Transverse colon (tissue), 4 donors: ENCODE measurements around the gene ZNF616. TPM values are rescaled to one million over a fixed set of nuclear protein-coding genes. Genes with fewer than 3 reads are reported as not detected.

ENCODE experiments used
- DNase-seq: peaks from one replicate; pipeline ENCODE4 v3.0.0-alpha.2; 2019
- H3K27ac ChIP-seq, 4 donors: fragments of 200-600 bp; sonication (generic); 2 replicates each; pipeline ENCODE4 v1.5.1; 2016 to 2018; ENCODE audit warnings: inconsistent platforms in 4 of 4
- H3K27me3 ChIP-seq: fragments of 200-600 bp; sonication (generic); 2 replicates; pipeline ENCODE4 v1.5.1; 2017; ENCODE audit warnings: inconsistent platforms
- H3K36me3 ChIP-seq, 4 donors: fragments of 200-600 bp; sonication (generic); 2 replicates each; pipeline ENCODE4 v1.5.1; 2017 to 2019; ENCODE audit warnings: inconsistent platforms in 4 of 4
- H3K4me1 ChIP-seq, 4 donors: fragments of 200-600 bp; sonication (generic); 2 replicates each; pipeline ENCODE4 v1.5.1; 2017 to 2020; ENCODE audit warnings: inconsistent platforms in 4 of 4
- H3K4me3 ChIP-seq, 4 donors: fragments of 200-600 bp; sonication (generic); 1 replicate in 1 of 4; 2 replicates in 3 of 4; pipeline versions ENCODE4 v1.5.1 to v1.6.1; 2017 to 2019; ENCODE audit warnings: inconsistent platforms in 4 of 4
- H3K9me3 ChIP-seq, 2 donors: fragments of 200-600 bp; sonication (generic); 2 replicates each; pipeline ENCODE4 v1.5.1; 2017 to 2019; ENCODE audit warnings: inconsistent platforms in 2 of 2
- EP300 ChIP-seq: sonication (generic); formaldehyde crosslinking; IDR thresholded peaks from one replicate; pipeline ENCODE4 v1.6.1; 2017; ENCODE audit warnings: antibody characterized with exemption, low read depth
- POLR2A ChIP-seq: fragments of 450-650 bp; IDR thresholded peaks from one replicate; pipeline ENCODE4 v1.6.1; 2016; ENCODE audit warnings: antibody characterized with exemption, mild to moderate bottlenecking, moderate library complexity
- POLR2AphosphoS5 ChIP-seq, 3 donors: sonication (generic); formaldehyde crosslinking; IDR thresholded peaks; one replicate each; pipeline ENCODE4 v1.6.1; 2016; ENCODE audit warnings: antibody characterized with exemption in 3 of 3
- WGBS, 2 donors: methylation state at CpG; one replicate each; pipeline ENCODE4 v1.1.5; 2018; ENCODE audit warnings: low coverage in 1 of 2; 5-methylcytosine and 5-hydroxymethylcytosine counted together
- in situ Hi-C, 4 donors: fragments of 200-750 bp; cut with MboI; loops; one replicate each; pipeline versions ENCODE4 v1.15.0 to v1.15.1; 2017; ENCODE audit warnings: low sequenced_read_pairs in 3 of 4, low pct_ligation_motif_present in 1 of 4, low pct_unique_long_range_greater_than_20kb in 1 of 4
- intact Hi-C: fragments of 100-400 bp; cut with DNase I; formaldehyde crosslinking; loops from one replicate; pipeline ENCODE4 v1.15.1; 2023; ENCODE audit warnings: low total_unique reads
- total RNA-seq, 4 donors: library from RNA; depleted of rRNA; stranded (reverse); fragments of >200 nt; gene quantifications; one replicate each; pipeline ENCODE4 v1.1.0, GENCODE V29; 2016
- TF ChIP-seq, protein P1 (sequence below), 5 experiments: fragments of 200-600 bp in 3 of 5; fragments of 450-650 bp in 2 of 5; sonication (generic) in 3 of 5; IDR thresholded peaks; 1 replicate in 2 of 5; 2 replicates in 3 of 5; pipeline ENCODE4 v1.5.1; 2016 to 2017; ENCODE audit warnings: antibody characterized with exemption in 5 of 5, inconsistent platforms in 3 of 5, mild to moderate bottlenecking in 2 of 5, moderate library complexity in 1 of 5

ZNF616 gene
- total RNA-seq, 4 donors from 2014 or later = 2.2 to 8.4 (median 7.2) TPM

DNA sequence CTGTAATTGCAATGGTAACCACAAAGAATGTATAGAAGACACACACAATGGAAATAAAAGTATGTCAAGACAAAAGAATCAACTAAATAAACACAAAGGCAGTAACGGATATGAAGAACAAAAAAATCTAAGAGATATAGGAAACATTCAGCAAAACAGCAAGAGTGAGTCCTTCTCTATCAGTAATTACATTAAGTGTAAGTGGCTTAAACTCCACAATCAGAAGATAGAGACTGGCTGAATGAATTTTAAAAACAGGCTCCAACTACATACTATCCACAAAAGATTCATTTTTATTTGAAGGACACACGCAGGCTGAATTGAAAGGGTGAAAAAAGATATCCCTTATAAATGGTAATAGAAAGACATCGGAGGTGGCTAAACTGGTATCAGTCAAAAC, 19.5 kb downstream of the ZNF616 start:
- H3K9me3 ChIP-seq = peaks cover 95 to 98% of the 10 kb centered on the region in 2 donors
- H3K27me3 ChIP-seq = no peaks in the 10 kb centered on the region
- WGBS, 2 donors = 95 to 100% methylated on average over 3 of the region's 3 CpGs
- DNase-seq = no peak
- H3K27ac ChIP-seq = no peak overlapping the region
- TF ChIP-seq EP300 = no peak
- no peak for TF ChIP-seq POLR2A
- no peak for TF ChIP-seq POLR2AphosphoS5 (IDR thresholded peaks at IDR 0.05)
- TF ChIP-seq, protein P1, sequence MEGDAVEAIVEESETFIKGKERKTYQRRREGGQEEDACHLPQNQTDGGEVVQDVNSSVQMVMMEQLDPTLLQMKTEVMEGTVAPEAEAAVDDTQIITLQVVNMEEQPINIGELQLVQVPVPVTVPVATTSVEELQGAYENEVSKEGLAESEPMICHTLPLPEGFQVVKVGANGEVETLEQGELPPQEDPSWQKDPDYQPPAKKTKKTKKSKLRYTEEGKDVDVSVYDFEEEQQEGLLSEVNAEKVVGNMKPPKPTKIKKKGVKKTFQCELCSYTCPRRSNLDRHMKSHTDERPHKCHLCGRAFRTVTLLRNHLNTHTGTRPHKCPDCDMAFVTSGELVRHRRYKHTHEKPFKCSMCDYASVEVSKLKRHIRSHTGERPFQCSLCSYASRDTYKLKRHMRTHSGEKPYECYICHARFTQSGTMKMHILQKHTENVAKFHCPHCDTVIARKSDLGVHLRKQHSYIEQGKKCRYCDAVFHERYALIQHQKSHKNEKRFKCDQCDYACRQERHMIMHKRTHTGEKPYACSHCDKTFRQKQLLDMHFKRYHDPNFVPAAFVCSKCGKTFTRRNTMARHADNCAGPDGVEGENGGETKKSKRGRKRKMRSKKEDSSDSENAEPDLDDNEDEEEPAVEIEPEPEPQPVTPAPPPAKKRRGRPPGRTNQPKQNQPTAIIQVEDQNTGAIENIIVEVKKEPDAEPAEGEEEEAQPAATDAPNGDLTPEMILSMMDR (IDR thresholded peaks at IDR 0.05) = no peak
- intact Hi-C loops = no loop called here
- no peaks in the 10 kb centered on the region for H3K4me1 ChIP-seq
- in situ Hi-C loops = no loop called here
- H3K36me3 ChIP-seq = peaks cover 14 to 100% (median 57%) of the 10 kb centered on the region in 4 donors
- H3K4me3 ChIP-seq = no peak overlapping the region

DNA sequence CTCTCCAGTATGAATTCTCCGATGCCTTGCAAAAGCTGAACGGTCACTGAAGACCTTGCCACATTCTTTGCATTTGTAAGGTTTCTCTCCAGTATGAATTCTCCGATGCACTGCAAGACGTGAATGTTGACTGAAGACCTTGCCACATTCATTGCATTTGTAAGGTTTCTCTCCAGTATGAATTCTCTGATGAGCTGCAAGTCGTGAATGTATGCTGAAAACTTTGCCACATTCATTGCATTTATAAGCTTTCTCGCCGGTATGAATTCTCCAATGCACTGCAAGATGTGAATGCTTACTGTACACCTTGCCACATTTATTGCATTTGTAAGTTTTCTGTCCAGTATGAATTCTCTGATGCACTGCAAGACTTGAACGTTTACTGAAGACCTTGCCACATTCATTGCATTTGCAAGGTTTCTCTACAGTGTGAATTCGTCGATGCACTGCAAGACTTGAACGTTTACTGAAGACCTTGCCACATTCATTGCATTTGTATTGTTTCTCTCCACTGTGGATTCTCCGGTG, 24.1 kb downstream of the ZNF616 start:
- Histone ChIP-seq H3K27ac (no peak overlapping the region), H3K4me1 (no peaks in the 10 kb centered on the region), H3K4me3 (no peak overlapping the region), H3K36me3 (peaks cover 10 to 65% (median 33%) of the 10 kb centered on the region in 4 donors), H3K9me3 (peaks cover 80 to 98% of the 10 kb centered on the region in 2 donors), H3K27me3 (no peaks in the 10 kb centered on the region)
- TF ChIP-seq, protein P1 (IDR thresholded peaks at IDR 0.05) = no peak
- TF ChIP-seq POLR2AphosphoS5 (IDR thresholded peaks at IDR 0.05) = no peak
- no peak for TF ChIP-seq EP300
- no peak for TF ChIP-seq POLR2A
- intact Hi-C loops = no loop called here
- in situ Hi-C loops = no loop called here
- WGBS, 2 donors = 91 to 97% methylated on average over 11 to 12 of the region's 12 CpGs
- DNase-seq = no peak

- Histone ChIP-seq H3K27ac (no peak overlapping the region), H3K27me3 (no peaks in the 10 kb centered on the region), H3K9me3 (peaks cover 80 to 98% of the 10 kb centered on the region in 2 donors), H3K36me3 (peaks cover 9 to 56% (median 28%) of the 10 kb centered on the region in 4 donors), H3K4me1 (no peaks in the 10 kb centered on the region), H3K4me3 (no peak overlapping the region)
- in situ Hi-C loops (no loop called here), intact Hi-C loops (no loop called here)
- TF ChIP-seq POLR2A (no peak), POLR2AphosphoS5 (IDR thresholded peaks at IDR 0.05) (no peak), EP300 (no peak)
- TF ChIP-seq, protein P1 (IDR thresholded peaks at IDR 0.05) = no peak
- no peak for DNase-seq
- WGBS, 2 donors = 97% methylated on average over 5 of the region's 5 CpGs
Observed at GRCh38 chr19:52114691-52115090, 25.0 kb downstream of the ZNF616 start.

GRCh38 chr19:52112624-52113023, 27.1 kb downstream of the ZNF616 start:
- Histone ChIP-seq H3K4me3 (no peak overlapping the region), H3K9me3 (peaks cover 78 to 96% of the 10 kb centered on the region in 2 donors), H3K27ac (no peak overlapping the region), H3K27me3 (no peaks in the 10 kb centered on the region), H3K4me1 (no peaks in the 10 kb centered on the region), H3K36me3 (peaks cover 7 to 35% (median 18%) of the 10 kb centered on the region in 4 donors)
- intact Hi-C loops = no loop called here
- in situ Hi-C loops = no loop called here
- 42 to 76% methylated on average over 3 of the region's 3 CpGs for WGBS, 2 donors
- no peak for TF ChIP-seq EP300
- no peak for TF ChIP-seq POLR2AphosphoS5 (IDR thresholded peaks at IDR 0.05)
- TF ChIP-seq POLR2A = no peak
- TF ChIP-seq, protein P1 (IDR thresholded peaks at IDR 0.05) = no peak
- no peak for DNase-seq
